ENCODE results near the gene AOC2.
"Not testable (repeated sequence)": the region's sequence is repeated elsewhere in the genome, so short reads cannot be mapped to it uniquely, and the experiment has no call there.

AOC2 gene

DNA sequence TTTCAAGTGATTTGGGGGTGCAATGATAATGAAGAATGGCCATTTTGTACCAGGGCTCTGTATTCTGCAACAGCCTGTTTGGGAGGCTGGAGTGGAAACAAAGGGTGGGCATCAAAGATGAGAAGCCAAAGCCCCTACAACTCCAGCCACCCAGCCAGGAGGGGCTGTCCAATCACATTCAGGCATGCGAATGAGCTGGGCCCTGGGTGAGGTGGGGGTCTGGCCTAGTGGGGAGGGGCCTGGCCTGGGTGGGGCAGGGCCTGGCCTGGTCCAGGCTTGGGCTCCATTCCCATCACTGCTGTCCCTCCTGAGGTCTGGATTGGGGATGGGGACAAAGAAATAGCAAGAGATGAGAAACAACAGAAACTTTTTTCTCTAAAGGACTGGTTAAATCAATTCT is 13.0 kb downstream of the AOC2 start:
- no peak overlapping the region for H3K4me3 ChIP-seq (ENCODE audit: low read depth, low read length)
- no peak for DNase-seq (ENCODE audit: low read depth)
- no peak for TF ChIP-seq CTCF (IDR thresholded peaks at IDR 0.05; ENCODE audit: low read depth, low read length, missing control alignments)

DNA sequence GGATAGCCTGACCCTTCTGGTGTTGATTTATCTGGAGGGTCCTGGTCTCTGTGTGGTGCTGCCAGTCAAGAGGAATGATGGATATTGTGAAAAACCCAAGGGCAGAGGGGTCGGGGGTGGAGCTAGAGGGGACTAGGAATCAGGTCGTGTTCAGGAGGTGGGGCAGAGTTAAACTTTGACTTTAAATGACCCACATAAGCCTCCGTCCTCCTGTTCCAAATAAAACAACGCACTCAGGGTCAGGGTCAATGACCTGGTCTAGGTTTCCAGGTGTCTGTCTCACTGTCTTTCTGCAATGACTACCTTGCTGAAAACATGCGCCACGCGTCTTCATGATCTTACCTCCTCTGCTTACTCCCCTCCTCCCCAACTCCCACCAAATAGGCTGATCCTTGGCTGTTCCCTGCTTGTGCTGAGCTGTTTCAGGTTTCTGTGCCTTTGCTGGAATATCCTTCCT is 21.3 kb downstream of the AOC2 start:
- DNase-seq (ENCODE audit: low read depth), result no peak

DNA sequence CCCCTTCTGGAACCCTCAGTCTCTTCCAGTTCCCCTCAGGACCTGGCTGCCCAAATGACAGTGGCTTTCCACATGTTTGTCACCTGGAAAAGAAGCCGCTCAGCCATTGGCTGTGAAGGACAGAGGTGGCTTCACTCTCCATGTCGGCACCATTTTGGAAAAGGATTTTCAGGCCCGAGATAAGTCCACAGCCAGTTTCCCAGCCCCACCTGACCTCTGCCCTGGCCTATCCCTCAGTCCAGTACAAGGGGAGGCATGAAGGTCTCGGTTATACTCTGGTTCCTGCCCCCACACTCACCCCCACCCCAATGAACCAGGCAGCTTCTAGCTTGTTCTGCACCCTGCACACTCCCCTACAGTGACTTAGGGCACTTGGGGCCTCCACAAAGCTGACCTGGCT is 21.8 kb downstream of the AOC2 start:
- H3K4me3 ChIP-seq (ENCODE audit: low read depth, low read length), result no peak overlapping the region
- DNase-seq (ENCODE audit: low read depth), result no peak

More for the DNA sequence above, 21.3 kb downstream of the AOC2 start:
- no peak overlapping the region for H3K4me3 ChIP-seq (ENCODE audit: low read depth, low read length)
- no peak for TF ChIP-seq CTCF (IDR thresholded peaks at IDR 0.05; ENCODE audit: low read depth, low read length, missing control alignments)

DNA sequence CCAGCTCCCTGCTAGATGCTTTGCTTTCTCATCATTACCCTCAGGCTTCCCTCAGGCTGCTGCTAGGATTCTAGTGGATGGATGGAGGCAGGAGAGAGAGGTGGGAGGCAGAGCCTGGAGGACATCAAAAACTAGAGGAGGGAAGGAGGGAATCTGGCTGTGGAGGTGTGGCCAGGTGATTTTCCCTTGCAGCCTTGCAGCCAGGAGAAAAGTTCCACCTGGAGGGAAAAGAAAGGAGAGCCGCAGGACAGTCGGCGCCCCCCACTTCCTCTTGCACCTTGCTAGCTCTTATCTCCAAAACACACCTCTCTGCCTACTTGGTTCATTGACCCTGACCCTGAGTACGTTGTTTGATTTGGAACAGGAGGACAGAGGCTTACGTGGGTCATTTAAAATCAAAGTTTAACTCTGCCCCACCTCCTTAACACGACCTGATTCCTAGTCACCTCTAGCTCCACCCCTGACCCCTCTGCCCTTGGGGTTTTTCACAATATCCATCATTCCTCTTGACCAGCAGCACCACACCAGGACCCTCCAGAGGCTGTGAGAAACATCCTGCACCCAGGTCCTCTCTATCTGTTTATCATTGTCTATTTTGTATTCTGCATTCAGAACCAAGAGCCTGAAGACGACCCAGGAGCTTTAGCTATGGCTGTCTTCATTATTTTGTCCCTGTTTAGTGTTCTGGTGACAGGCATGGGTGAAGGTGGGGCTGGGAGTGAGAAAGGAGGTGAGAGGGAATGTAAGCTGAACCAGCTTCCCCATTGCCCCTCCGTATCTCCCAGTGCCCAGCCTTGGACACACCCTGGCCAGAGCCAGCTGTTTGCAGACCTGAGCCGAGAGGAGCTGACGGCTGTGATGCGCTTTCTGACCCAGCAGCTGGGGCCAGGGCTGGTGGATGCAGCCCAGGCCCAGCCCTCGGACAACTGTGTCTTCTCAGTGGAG is 22.5 kb downstream of the AOC2 start:
- H3K4me3 ChIP-seq (ENCODE audit: low read depth, low read length), result no peak overlapping the region
- DNase-seq (ENCODE audit: low read depth), result no peak
- no peak for TF ChIP-seq CTCF (IDR thresholded peaks at IDR 0.05; ENCODE audit: low read depth, low read length, missing control alignments)

More for the DNA sequence above, 21.8 kb downstream of the AOC2 start:
- no peak for TF ChIP-seq CTCF (IDR thresholded peaks at IDR 0.05; ENCODE audit: low read depth, low read length, missing control alignments)

DNA sequence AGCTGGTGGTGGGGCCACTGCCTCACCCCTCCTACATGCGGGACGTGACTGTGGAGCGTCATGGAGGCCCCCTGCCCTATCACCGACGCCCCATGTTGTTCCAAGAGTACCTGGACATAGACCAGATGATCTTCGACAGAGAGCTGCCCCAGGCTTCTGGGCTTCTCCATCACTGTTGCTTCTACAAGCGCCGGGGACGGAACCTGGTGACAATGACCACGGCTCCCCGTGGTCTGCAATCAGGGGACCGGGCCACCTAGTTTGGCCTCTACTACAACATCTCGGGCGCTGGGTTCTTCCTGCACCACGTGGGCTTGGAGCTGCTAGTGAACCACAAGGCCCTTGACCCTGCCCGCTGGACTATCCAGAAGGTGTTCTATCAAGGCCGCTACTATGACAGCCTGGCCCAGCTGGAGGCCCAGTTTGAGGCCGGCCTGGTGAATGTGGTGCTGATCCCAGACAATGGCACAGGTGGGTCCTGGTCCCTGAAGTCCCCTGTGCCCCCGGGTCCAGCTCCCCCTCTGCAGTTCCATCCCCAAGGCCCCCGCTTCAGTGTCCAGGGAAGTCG is 23.4 kb downstream of the AOC2 start:
- not testable (repeated sequence) for DNase-seq (ENCODE audit: low read depth); H3K4me3 ChIP-seq (ENCODE audit: low read depth, low read length)

- TF ChIP-seq CTCF (IDR thresholded peaks at IDR 0.05; ENCODE audit: low read depth, low read length, missing control alignments), result no peak
- DNase-seq (ENCODE audit: low read depth), result no peak
- H3K4me3 ChIP-seq (ENCODE audit: low read depth, low read length), result no peak overlapping the region
Observed at GRCh38 chr17:42868338-42868737, 24.0 kb downstream of the AOC2 start.

DNA sequence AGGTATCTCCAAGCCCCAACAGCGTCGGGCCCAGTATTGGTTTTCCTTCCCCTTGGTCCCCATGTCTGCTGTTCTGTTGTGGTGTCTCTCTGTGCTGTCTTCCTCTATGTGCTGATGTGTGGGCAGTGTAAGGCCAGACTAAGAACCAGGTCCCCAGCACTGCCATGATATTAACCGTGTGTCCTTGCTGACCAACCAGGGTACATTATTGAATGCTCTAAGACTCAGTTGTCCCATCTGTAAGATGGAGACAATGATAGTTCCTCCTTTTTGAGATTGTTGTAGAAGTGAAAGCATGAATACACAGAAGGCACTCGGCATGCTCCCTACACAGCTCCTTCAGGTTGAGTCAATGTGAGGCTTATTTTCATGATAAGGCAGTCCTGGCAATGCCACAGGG is 27.3 kb downstream of the AOC2 start:
- no peak for DNase-seq (ENCODE audit: low read depth)
- TF ChIP-seq CTCF (IDR thresholded peaks at IDR 0.05; ENCODE audit: low read depth, low read length, missing control alignments), result no peak

More for the DNA sequence above, 27.3 kb downstream of the AOC2 start:
- no peak overlapping the region for H3K4me3 ChIP-seq (ENCODE audit: low read depth, low read length)

All from GM12864 (cell line).